Breast epithelium (tissue), 4 donors: ENCODE results near the gene SUGP2. TPM values are rescaled to one million over a fixed set of nuclear protein-coding genes. Genes with fewer than 3 reads are reported as not detected.

Source experiments
- DNase-seq, 2 donors: peaks; one replicate each; pipeline ENCODE4 v3.0.0-alpha.2; 2019; ENCODE audit warnings: low spot score in 2 of 2
- H3K27ac ChIP-seq, 2 donors: fragments of 200-600 bp; sonication (generic) in 1 of 2; one replicate each; pipeline ENCODE4 v1.5.1; 2016 to 2019; ENCODE audit warnings: mild to moderate bottlenecking in 1 of 2
- H3K27me3 ChIP-seq, 2 donors: fragments of 200-600 bp; sonication (generic) in 1 of 2; one replicate each; pipeline versions ENCODE4 v1.5.1 to v1.6.0; 2017 to 2019; ENCODE audit warnings: control low read depth in 1 of 2, mild to moderate bottlenecking in 1 of 2
- H3K36me3 ChIP-seq: fragments of 200-600 bp; one replicate; pipeline ENCODE4 v1.5.1; 2019
- H3K4me1 ChIP-seq, 2 donors: fragments of 200-600 bp; sonication (generic); one replicate each; pipeline ENCODE4 v1.5.1; 2016 to 2019; ENCODE audit warnings: control low read depth in 1 of 2
- H3K4me3 ChIP-seq, 3 donors: fragments of 200-600 bp; sonication (generic); 1 replicate in 2 of 3; 2 replicates in 1 of 3; pipeline ENCODE4 v1.5.1; 2016 to 2019; ENCODE audit warnings: mild to moderate bottlenecking in 3 of 3, moderate library complexity in 2 of 3
- H3K9me3 ChIP-seq, 2 donors: fragments of 200-600 bp; sonication (generic) in 1 of 2; one replicate each; pipeline ENCODE4 v1.5.1; 2016 to 2019; ENCODE audit warnings: control low read depth in 1 of 2
- CTCF ChIP-seq, 3 donors: fragments of 450-650 bp; IDR thresholded peaks; one replicate each; pipeline ENCODE4 v1.5.1; 2016 to 2017; ENCODE audit warnings: antibody characterized with exemption in 3 of 3, mild to moderate bottlenecking in 3 of 3, moderate library complexity in 3 of 3
- POLR2A ChIP-seq: fragments of 450-650 bp; IDR thresholded peaks from one replicate; pipeline ENCODE4 v1.6.1; 2016; ENCODE audit warnings: antibody characterized with exemption, mild to moderate bottlenecking, moderate library complexity
- POLR2AphosphoS5 ChIP-seq, 3 donors: sonication (generic); formaldehyde crosslinking; IDR thresholded peaks; one replicate each; pipeline ENCODE4 v1.6.1; 2017; ENCODE audit warnings: antibody characterized with exemption in 3 of 3
- intact Hi-C: fragments of 100-400 bp; cut with DNase I; formaldehyde crosslinking; loops from one replicate; pipeline ENCODE4 v1.15.1; 2023; ENCODE audit warnings: low total_unique reads
- total RNA-seq, 3 donors: library from RNA; depleted of rRNA; stranded (reverse); fragments of >200 nt; gene quantifications; one replicate each; pipeline ENCODE4 v1.1.0, GENCODE V29; 2016

SUGP2 gene
- total RNA-seq, 3 donors from 2014 or later = 27.8 to 58.1 (median 56.0) TPM

DNA sequence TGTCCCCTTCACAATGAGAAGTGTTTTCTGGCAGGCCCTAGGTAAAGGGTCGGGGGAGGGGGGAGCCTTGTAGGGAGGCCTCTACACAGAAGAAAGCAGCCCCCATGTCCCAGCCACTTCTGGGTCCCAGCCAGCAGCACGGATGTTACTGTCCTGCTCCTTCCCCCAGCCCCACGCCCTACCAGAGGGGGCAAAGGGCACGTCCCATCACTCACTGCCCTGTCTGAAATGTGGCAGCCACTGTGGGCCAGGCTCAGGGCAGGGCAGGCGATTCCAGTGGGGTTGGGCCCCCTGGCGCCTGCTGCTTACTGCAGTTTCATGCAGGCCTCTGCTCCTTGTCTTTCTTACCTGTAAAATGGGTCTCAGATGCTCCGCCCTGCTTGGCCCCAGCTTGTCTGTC is 24.4 kb upstream of the SUGP2 start:
- DNase-seq = no peak
- H3K36me3 ChIP-seq = no peaks in the 10 kb centered on the region
- intact Hi-C loops = no loop called here
- H3K27ac ChIP-seq = no peak overlapping the region
- no peaks in the 10 kb centered on the region for H3K9me3 ChIP-seq
- no peaks in the 10 kb centered on the region for H3K27me3 ChIP-seq
- H3K4me1 ChIP-seq = no peaks in the 10 kb centered on the region
- TF ChIP-seq CTCF (IDR thresholded peaks at IDR 0.05) = no peak
- no peak overlapping the region for H3K4me3 ChIP-seq

DNA sequence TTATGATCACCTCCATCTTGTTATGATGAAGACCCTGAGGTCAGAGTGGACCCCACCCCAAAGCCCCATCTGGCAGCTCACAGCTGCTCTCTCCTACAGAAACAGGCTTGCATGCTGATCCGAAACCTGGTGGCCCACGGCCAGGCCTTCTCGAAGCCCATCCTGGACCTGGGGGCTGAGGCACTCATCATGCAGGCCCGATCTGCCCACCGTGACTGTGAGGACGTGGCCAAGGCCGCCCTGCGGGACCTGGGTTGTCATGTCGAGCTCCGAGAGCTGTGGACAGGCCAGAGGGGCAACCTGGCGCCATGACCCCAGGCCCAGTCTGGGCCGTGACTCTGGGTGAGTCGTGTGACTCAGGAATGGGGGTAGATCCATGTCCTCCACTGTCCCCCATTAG is 24.0 kb upstream of the SUGP2 start:
- TF ChIP-seq CTCF (IDR thresholded peaks at IDR 0.05) = no peak
- no peak for TF ChIP-seq POLR2AphosphoS5 (IDR thresholded peaks at IDR 0.05)
- TF ChIP-seq POLR2A = no peak
- intact Hi-C loops = no loop called here
- H3K36me3 ChIP-seq = no peaks in the 10 kb centered on the region
- DNase-seq = no peak
- H3K27ac ChIP-seq = no peak overlapping the region
- no peak overlapping the region for H3K4me3 ChIP-seq
- no peaks in the 10 kb centered on the region for H3K4me1 ChIP-seq
- H3K9me3 ChIP-seq = no peaks in the 10 kb centered on the region
- no peaks in the 10 kb centered on the region for H3K27me3 ChIP-seq

GRCh38 chr19:19056636-19057275 is 23.4 kb upstream of the SUGP2 start:
- Histone ChIP-seq H3K27ac (no peak overlapping the region), H3K4me1 (no peaks in the 10 kb centered on the region), H3K36me3 (no peaks in the 10 kb centered on the region), H3K9me3 (no peaks in the 10 kb centered on the region), H3K4me3 (no peak overlapping the region), H3K27me3 (no peaks in the 10 kb centered on the region)
- intact Hi-C loops = no loop called here
- TF ChIP-seq CTCF (IDR thresholded peaks at IDR 0.05) (no peak), POLR2A (no peak), POLR2AphosphoS5 (IDR thresholded peaks at IDR 0.05) (no peak)
- DNase-seq = no peak

GRCh38 chr19:19055701-19056100 is 22.4 kb upstream of the SUGP2 start:
- no peaks in the 10 kb centered on the region for H3K9me3 ChIP-seq
- no peak for DNase-seq
- no peaks in the 10 kb centered on the region for H3K27me3 ChIP-seq
- no peak overlapping the region for H3K4me3 ChIP-seq
- intact Hi-C loops = no loop called here
- TF ChIP-seq POLR2AphosphoS5 (IDR thresholded peaks at IDR 0.05) (no peak), POLR2A (no peak), CTCF (IDR thresholded peaks at IDR 0.05) (no peak)
- no peaks in the 10 kb centered on the region for H3K36me3 ChIP-seq
- no peak overlapping the region for H3K27ac ChIP-seq
- no peaks in the 10 kb centered on the region for H3K4me1 ChIP-seq

- no peak overlapping the region for H3K27ac ChIP-seq
- intact Hi-C loops = no loop called here
- H3K27me3 ChIP-seq = no peaks in the 10 kb centered on the region
- no peak for DNase-seq
- no peak overlapping the region for H3K4me3 ChIP-seq
- TF ChIP-seq CTCF (IDR thresholded peaks at IDR 0.05) (no peak), POLR2AphosphoS5 (IDR thresholded peaks at IDR 0.05) (no peak), POLR2A (no peak)
- no peaks in the 10 kb centered on the region for H3K36me3 ChIP-seq
- no peaks in the 10 kb centered on the region for H3K9me3 ChIP-seq
- no peaks in the 10 kb centered on the region for H3K4me1 ChIP-seq
Measured at GRCh38 chr19:19054939-19055440, 21.7 kb upstream of the SUGP2 start.
